H9 (cell line): ENCODE data around the gene DGLUCY. TPM values are rescaled to one million over a fixed set of nuclear protein-coding genes. Genes with fewer than 3 reads are reported as not detected.

Source experiments
- DNase-seq: peaks from one replicate; pipeline ENCODE4 v3.0.0-alpha.2; 2017
- H2AFZ ChIP-seq: one replicate; pipeline ENCODE4 v1.6.1; 2013; ENCODE audit warnings: mild to moderate bottlenecking, low read length, control low read depth, moderate library complexity
- H2AK5ac ChIP-seq: 2 replicates; pipeline ENCODE4 v1.6.1; 2013; ENCODE audit warnings: low read length, control low read depth, mixed read lengths; ENCODE audit not compliant: insufficient read length
- H2BK120ac ChIP-seq: one replicate; pipeline ENCODE4 v1.6.1; 2013; ENCODE audit warnings: low read depth, mild to moderate bottlenecking, low read length, control low read depth, inconsistent platforms; ENCODE audit not compliant: poor library complexity, severe bottlenecking
- H2BK12ac ChIP-seq: 2 replicates; pipeline ENCODE4 v1.6.1; 2013; ENCODE audit warnings: low read length, control low read depth, mixed read lengths, low read depth; ENCODE audit not compliant: insufficient read length
- H2BK15ac ChIP-seq: 2 replicates; pipeline ENCODE4 v1.6.1; 2013; ENCODE audit warnings: low read depth, low read length, control low read depth
- H2BK20ac ChIP-seq: one replicate; pipeline ENCODE4 v1.6.1; 2013; ENCODE audit warnings: low read depth, mild to moderate bottlenecking, low read length, control low read depth, inconsistent platforms; ENCODE audit not compliant: poor library complexity, severe bottlenecking
- H2BK5ac ChIP-seq: 2 replicates; pipeline ENCODE4 v1.6.1; 2013; ENCODE audit warnings: low read length, control low read depth, mixed read lengths; ENCODE audit not compliant: insufficient read length
- H3K14ac ChIP-seq: 2 replicates; pipeline ENCODE4 v1.6.1; 2013; ENCODE audit warnings: low read length, control low read depth; ENCODE audit not compliant: insufficient read depth
- H3K18ac ChIP-seq: 2 replicates; pipeline ENCODE4 v1.6.1; 2013; ENCODE audit warnings: low read depth, mild to moderate bottlenecking, mixed read lengths, low read length, control low read depth; ENCODE audit not compliant: insufficient read length
- H3K23ac ChIP-seq: 2 replicates; pipeline ENCODE4 v1.6.1; 2013; ENCODE audit warnings: low read length, control low read depth, mixed read lengths, low read depth; ENCODE audit not compliant: insufficient read length
- H3K23me2 ChIP-seq: 2 replicates; pipeline ENCODE4 v1.6.1; 2013; ENCODE audit warnings: low read depth, mild to moderate bottlenecking, mixed read lengths, low read length, control low read depth; ENCODE audit not compliant: insufficient read length, poor library complexity, severe bottlenecking
- H3K27ac ChIP-seq: 2 replicates; pipeline ENCODE4 v1.5.1; 2013; ENCODE audit warnings: low read length, control low read depth, mixed read lengths, low read depth; ENCODE audit not compliant: insufficient read length
- H3K27me3 ChIP-seq: 2 replicates; pipeline ENCODE4 v1.6.1; 2013; ENCODE audit warnings: low read length, control low read depth, inconsistent platforms; ENCODE audit not compliant: insufficient read depth
- H3K4ac ChIP-seq: 2 replicates; pipeline ENCODE4 v1.6.1; 2013; ENCODE audit warnings: low read depth, mild to moderate bottlenecking, control low read depth, inconsistent platforms, low read length, moderate library complexity
- H3K4me1 ChIP-seq: 2 replicates; pipeline ENCODE4 v1.6.1; 2013; ENCODE audit warnings: low read length, control low read depth, inconsistent platforms; ENCODE audit not compliant: insufficient read depth
- H3K4me2 ChIP-seq: 2 replicates; pipeline ENCODE4 v1.6.1; 2013; ENCODE audit warnings: low read length, control low read depth, mixed read lengths; ENCODE audit not compliant: insufficient read length, insufficient read depth
- H3K56ac ChIP-seq: 2 replicates; pipeline ENCODE4 v1.6.1; 2013; ENCODE audit warnings: low read depth, mild to moderate bottlenecking, mixed read lengths, low read length, control low read depth; ENCODE audit not compliant: insufficient read length
- H3K79me1 ChIP-seq: 2 replicates; pipeline ENCODE4 v1.6.1; 2013; ENCODE audit warnings: low read depth, mild to moderate bottlenecking, moderate library complexity, low read length, control low read depth, inconsistent platforms; ENCODE audit not compliant: insufficient read depth, poor library complexity, severe bottlenecking
- H3K79me2 ChIP-seq: 2 replicates; pipeline ENCODE4 v1.6.1; 2013; ENCODE audit warnings: low read length, control low read depth, inconsistent platforms; ENCODE audit not compliant: insufficient read depth
- H3K9ac ChIP-seq: 2 replicates; pipeline ENCODE4 v1.6.1; 2013; ENCODE audit warnings: low read length, control low read depth, mixed read lengths; ENCODE audit not compliant: insufficient read length; ENCODE audit errors: extremely low read depth
- H3K9me3 ChIP-seq: one replicate; pipeline ENCODE4 v1.6.1; 2013; ENCODE audit warnings: low read depth, low read length, inconsistent platforms; ENCODE audit not compliant: control insufficient read depth
- H3T11ph ChIP-seq: one replicate; pipeline ENCODE4 v1.6.1; 2013; ENCODE audit warnings: mild to moderate bottlenecking, low read length, control low read depth, inconsistent platforms
- H4K20me1 ChIP-seq: one replicate; pipeline ENCODE4 v1.6.1; 2013; ENCODE audit not compliant: control insufficient read depth, insufficient read length, insufficient read depth
- H4K5ac ChIP-seq: 2 replicates; pipeline ENCODE4 v1.6.1; 2013; ENCODE audit warnings: low read depth, mild to moderate bottlenecking, mixed read lengths, low read length, control low read depth; ENCODE audit not compliant: insufficient read length
- H4K8ac ChIP-seq: replicated peaks from 2 replicates; pipeline ENCODE4 v1.6.1; 2013; ENCODE audit warnings: low read length, control low read depth, mixed read lengths, low read depth; ENCODE audit not compliant: insufficient read length
- H4K91ac ChIP-seq: 2 replicates; pipeline ENCODE4 v1.6.1; 2013; ENCODE audit warnings: low read depth, mild to moderate bottlenecking, moderate library complexity, mixed read lengths, low read length, control low read depth; ENCODE audit not compliant: insufficient read length
- H3K27ac Mint-ChIP-seq, 3 experiments: 2 replicates in 2 of 3; 3 replicates in 1 of 3; pipeline ENCODE4 v1.8.0; 2020 to 2021; ENCODE audit warnings: mixed read lengths in 3 of 3, mild to moderate bottlenecking in 1 of 3, moderate library complexity in 1 of 3
- H3K27me3 Mint-ChIP-seq: 2 replicates; pipeline ENCODE4 v1.8.0; 2021; ENCODE audit warnings: low read depth, mild to moderate bottlenecking, moderate library complexity, mixed read lengths
- H3K36me3 Mint-ChIP-seq, 3 experiments: 2 replicates in 2 of 3; 3 replicates in 1 of 3; pipeline ENCODE4 v1.8.0; 2020 to 2021; ENCODE audit warnings: low read depth in 3 of 3, mixed read lengths in 3 of 3; ENCODE audit not compliant: insufficient read depth in 1 of 3
- H3K4me1 Mint-ChIP-seq, 2 experiments: 2 replicates each; pipeline ENCODE4 v1.8.0; 2020; ENCODE audit warnings: mixed read lengths in 2 of 2
- H3K4me3 Mint-ChIP-seq, 2 experiments: 2 replicates in 1 of 2; 3 replicates in 1 of 2; pipeline ENCODE4 v1.8.0; 2020 to 2021; ENCODE audit warnings: mild to moderate bottlenecking in 2 of 2, mixed read lengths in 2 of 2, moderate library complexity in 1 of 2
- H3K9me3 Mint-ChIP-seq, 2 experiments: 2 replicates in 1 of 2; 3 replicates in 1 of 2; pipeline ENCODE4 v1.8.0; 2020; ENCODE audit warnings: mild to moderate bottlenecking in 2 of 2, mixed read lengths in 2 of 2, moderate library complexity in 1 of 2
- WGBS: extraction: QIAGEN DNeasy Blood & Tissue Kit; methylation state at CpG from one replicate; pipeline ENCODE4 v1.1.7; 2013; ENCODE audit warnings: missing lambda C conversion rate, low lambda C conversion rate, mixed read lengths; ENCODE audit not compliant: insufficient read length; ENCODE audit errors: extremely low coverage; 5-methylcytosine and 5-hydroxymethylcytosine counted together
- total RNA-seq: library from RNA; stranded (reverse); gene quantifications from 2 replicates; pipeline ENCODE4 v1.2.1, GENCODE V29; 2021
- TF ChIP-seq, protein P1 (sequence below): fragments of 200-600 bp; sonication (generic); conservative IDR thresholded peaks from 3 replicates; pipeline ENCODE4 v1.8.0; 2021; ENCODE audit warnings: antibody characterized with exemption, mild to moderate bottlenecking

DGLUCY gene
- total RNA-seq, 1 experiment from 2014 or later, result 29.6 TPM

DNA sequence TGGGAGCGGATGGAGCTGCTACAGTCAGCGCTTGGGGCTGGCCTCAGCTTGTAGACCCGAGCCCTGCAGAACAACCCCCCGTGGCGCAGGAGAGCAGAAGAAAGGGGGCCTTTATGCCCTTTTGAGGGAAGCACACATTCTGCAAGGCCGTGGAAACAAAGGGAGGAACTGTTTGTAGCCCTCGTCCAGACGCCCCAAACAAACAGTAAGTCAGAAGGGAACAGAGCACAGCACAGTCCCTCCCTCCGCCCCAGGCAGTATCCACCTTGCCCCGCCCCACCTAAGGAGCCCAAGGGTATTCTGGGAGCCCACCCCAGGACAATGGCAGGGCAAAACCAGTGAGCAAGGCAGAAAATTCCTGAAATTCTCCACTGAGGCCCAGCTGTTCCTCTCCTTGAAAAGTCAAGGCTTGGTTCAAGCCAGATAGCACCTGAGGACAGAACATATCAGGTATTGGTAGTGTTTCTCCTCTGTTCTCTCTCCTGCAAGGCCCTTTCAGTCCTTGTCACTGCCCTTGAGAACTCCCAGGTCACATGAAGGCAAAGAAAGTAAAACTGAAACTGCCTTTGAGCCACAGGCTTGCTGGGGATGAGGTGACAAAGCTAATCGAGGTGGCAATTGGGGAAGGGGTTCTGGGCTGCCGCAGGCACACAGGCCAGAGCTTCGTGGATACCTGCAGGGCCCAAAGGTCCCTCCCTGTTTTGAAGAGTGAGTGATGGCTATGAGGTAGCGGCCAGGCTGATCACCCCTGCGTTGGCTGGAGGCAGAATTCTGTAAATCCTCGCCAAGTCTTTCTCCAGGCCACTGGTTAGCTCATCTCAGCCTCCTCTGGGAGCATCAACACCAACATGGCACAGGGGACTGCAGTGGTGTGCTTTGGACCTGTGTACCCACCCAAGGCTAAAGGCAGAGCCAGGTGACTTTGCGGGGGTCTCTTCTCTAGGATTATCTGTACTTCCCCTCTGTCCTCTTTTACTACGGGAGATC is 499 bp downstream of the DGLUCY start:
- Histone ChIP-seq H4K20me1 (no peaks in the 10 kb centered on the region), H3K79me2 (no peaks in the 10 kb centered on the region), H2BK120ac (no peak overlapping the region), H3K27me3 (no peaks in the 10 kb centered on the region), H3K4ac (peak overlapping the region; percentile 81), H3K9ac (peak overlapping the region; percentile 65), H4K91ac (no peak overlapping the region), H2BK15ac (peak overlapping the region; percentile 5; the same call in 1 of the 2 replicates), H3T11ph (no peak overlapping the region), H3K4me1 (peaks cover 14% of the 10 kb centered on the region), H2BK20ac (no peak overlapping the region), H3K27ac (peak overlapping the region; percentile 82), H3K56ac (no peak overlapping the region), H3K18ac (peak overlapping the region; percentile 93), H3K14ac (peak overlapping the region; percentile 95), H2BK5ac (peak overlapping the region; percentile 62), H3K4me2 (peak overlapping the region; percentile 62), H4K8ac (peak overlapping the region; percentile 46), H4K5ac (peak overlapping the region; percentile 22), H2BK12ac (peak overlapping the region; percentile 68), H3K23ac (no peak overlapping the region), H3K79me1 (no peaks in the 10 kb centered on the region), H2AFZ (no peak overlapping the region), H3K23me2 (peaks cover 9% of the 10 kb centered on the region), H3K9me3 (no peaks in the 10 kb centered on the region), H2AK5ac (peak overlapping the region; percentile 15)
- peaks cover 16 to 30% (median 18%) of the 10 kb centered on the region in 3 experiments for H3K36me3 Mint-ChIP-seq
- TF ChIP-seq, protein P1, sequence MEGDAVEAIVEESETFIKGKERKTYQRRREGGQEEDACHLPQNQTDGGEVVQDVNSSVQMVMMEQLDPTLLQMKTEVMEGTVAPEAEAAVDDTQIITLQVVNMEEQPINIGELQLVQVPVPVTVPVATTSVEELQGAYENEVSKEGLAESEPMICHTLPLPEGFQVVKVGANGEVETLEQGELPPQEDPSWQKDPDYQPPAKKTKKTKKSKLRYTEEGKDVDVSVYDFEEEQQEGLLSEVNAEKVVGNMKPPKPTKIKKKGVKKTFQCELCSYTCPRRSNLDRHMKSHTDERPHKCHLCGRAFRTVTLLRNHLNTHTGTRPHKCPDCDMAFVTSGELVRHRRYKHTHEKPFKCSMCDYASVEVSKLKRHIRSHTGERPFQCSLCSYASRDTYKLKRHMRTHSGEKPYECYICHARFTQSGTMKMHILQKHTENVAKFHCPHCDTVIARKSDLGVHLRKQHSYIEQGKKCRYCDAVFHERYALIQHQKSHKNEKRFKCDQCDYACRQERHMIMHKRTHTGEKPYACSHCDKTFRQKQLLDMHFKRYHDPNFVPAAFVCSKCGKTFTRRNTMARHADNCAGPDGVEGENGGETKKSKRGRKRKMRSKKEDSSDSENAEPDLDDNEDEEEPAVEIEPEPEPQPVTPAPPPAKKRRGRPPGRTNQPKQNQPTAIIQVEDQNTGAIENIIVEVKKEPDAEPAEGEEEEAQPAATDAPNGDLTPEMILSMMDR, result no peak
- H3K9me3 Mint-ChIP-seq, result peaks cover 6 to 13% of the 10 kb centered on the region in 2 experiments; a peak in 4 of 5 replicates
- peak overlapping the region; percentile 97 to 99 (median 99) for H3K27ac Mint-ChIP-seq
- peak overlapping the region; percentile 66 to 75 for H3K4me3 Mint-ChIP-seq
- no CpG with 5 or more reads among the region's 18 CpGs for WGBS
- H3K4me1 Mint-ChIP-seq, result peaks cover 55 to 67% of the 10 kb centered on the region in 2 experiments
- no peaks in the 10 kb centered on the region for H3K27me3 Mint-ChIP-seq
- DNase-seq, result peak; percentile 93
